ENCODE data around the gene ATP2A1. TPM values are rescaled to one million over a fixed set of nuclear protein-coding genes. Genes with fewer than 3 reads are reported as not detected.

ATP2A1 gene
- total and polyA plus RNA-seq, 2 of the 13 experiments (the other 11 are each of a cell fraction or from before 2014, with no cell fraction given): 3.2 to 12.5 TPM

DNA sequence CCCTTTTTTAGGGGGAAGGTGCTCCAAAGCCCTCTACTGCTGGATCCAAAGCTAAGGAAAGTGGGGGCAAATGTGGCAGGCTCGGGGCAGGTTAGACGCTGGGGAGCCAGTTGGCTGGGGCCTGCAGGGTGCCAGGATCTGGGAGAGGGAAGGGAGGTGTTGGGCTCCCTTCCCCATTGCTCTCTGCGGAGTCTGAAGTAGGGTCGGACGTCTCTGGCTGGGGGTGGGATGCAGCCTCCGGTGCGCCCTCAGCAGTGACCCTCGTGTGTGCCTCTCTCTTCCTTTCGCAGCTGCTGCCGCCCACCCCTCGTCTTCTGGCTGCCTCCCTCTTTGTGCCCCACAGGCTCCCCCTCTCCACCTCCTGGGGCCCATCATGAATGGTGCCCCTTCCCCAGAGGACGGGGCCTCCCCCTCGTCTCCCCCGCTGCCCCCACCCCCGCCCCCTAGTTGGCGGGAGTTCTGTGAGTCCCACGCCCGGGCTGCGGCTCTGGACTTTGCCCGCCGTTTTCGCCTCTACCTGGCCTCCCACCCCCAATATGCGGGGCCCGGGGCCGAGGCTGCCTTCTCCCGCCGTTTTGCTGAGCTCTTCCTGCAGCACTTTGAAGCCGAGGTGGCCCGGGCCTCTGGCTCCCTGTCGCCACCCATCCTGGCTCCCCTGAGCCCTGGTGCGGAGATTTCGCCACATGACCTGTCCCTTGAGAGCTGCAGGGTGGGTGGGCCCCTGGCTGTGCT, 12.4 kb upstream of the ATP2A1 start (continued):
- TF ChIP-seq, protein P1, sequence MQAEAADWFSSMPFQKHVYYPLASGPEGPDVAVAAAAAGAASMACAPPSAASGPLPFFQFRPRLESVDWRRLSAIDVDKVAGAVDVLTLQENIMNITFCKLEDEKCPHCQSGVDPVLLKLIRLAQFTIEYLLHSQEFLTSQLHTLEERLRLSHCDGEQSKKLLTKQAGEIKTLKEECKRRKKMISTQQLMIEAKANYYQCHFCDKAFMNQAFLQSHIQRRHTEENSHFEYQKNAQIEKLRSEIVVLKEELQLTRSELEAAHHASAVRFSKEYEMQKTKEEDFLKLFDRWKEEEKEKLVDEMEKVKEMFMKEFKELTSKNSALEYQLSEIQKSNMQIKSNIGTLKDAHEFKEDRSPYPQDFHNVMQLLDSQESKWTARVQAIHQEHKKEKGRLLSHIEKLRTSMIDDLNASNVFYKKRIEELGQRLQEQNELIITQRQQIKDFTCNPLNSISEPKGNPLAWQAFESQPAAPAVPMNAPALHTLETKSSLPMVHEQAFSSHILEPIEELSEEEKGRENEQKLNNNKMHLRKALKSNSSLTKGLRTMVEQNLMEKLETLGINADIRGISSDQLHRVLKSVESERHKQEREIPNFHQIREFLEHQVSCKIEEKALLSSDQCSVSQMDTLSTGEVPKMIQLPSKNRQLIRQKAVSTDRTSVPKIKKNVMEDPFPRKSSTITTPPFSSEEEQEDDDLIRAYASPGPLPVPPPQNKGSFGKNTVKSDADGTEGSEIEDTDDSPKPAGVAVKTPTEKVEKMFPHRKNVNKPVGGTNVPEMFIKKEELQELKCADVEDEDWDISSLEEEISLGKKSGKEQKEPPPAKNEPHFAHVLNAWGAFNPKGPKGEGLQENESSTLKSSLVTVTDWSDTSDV (CRISPR knock-in tag; IDR thresholded peaks at IDR 0.05): no peak; the same call in 1 of the 2 replicates
- TF ChIP-seq AHR (CRISPR knock-in tag; IDR thresholded peaks at IDR 0.05) (0 out of 2 replicates have a peak, but pooled peaks have one; percentile 37), ZNF101 (CRISPR knock-in tag; IDR thresholded peaks at IDR 0.05; ENCODE audit: borderline replicate concordance, low read depth) (no peak), KMT2B (CRISPR knock-in tag; IDR thresholded peaks at IDR 0.05) (no peak; the same call in 1 of the 2 replicates), ZNF670 (CRISPR knock-in tag; IDR thresholded peaks at IDR 0.05; ENCODE audit: borderline replicate concordance) (peak; percentile 83; the same call in 1 of the 2 replicates), FIP1L1 (IDR thresholded peaks at IDR 0.05; ENCODE audit: borderline replicate concordance, insufficient read depth, low read depth, low read length) (no peak), KDM5B (CRISPR knock-in tag; IDR thresholded peaks at IDR 0.05; ENCODE audit: borderline replicate concordance) (no peak; the same call in 1 of the 2 replicates), FOXC1 (CRISPR knock-in tag; IDR thresholded peaks at IDR 0.05; ENCODE audit: borderline replicate concordance) (peak; percentile 39; the same call in 1 of the 2 replicates), TERF1 (CRISPR knock-in tag; IDR thresholded peaks at IDR 0.05) (no peak), CSRNP1 (CRISPR knock-in tag; IDR thresholded peaks at IDR 0.05) (no peak), ZSCAN30 (CRISPR knock-in tag; IDR thresholded peaks at IDR 0.05) (no peak), ZNF10 (CRISPR knock-in tag; IDR thresholded peaks at IDR 0.05; ENCODE audit: borderline replicate concordance, low read depth) (no peak), SETDB1 (CRISPR knock-in tag; IDR thresholded peaks at IDR 0.05; ENCODE audit: borderline replicate concordance) (no peak), THAP11 (CRISPR knock-in tag; IDR thresholded peaks at IDR 0.05) (no peak), ZNF737 (CRISPR knock-in tag; IDR thresholded peaks at IDR 0.05; ENCODE audit: borderline replicate concordance) (no peak), CCAR2 (optimal IDR thresholded peaks at IDR 0.05; ENCODE audit: low read depth, low read length) (no peak), PRDM4 (CRISPR knock-in tag; IDR thresholded peaks at IDR 0.05; ENCODE audit: borderline replicate concordance) (no peak), ZNF326 (CRISPR knock-in tag; IDR thresholded peaks at IDR 0.05; ENCODE audit: borderline replicate concordance) (no peak)
- TF ChIP-seq, protein P2, sequence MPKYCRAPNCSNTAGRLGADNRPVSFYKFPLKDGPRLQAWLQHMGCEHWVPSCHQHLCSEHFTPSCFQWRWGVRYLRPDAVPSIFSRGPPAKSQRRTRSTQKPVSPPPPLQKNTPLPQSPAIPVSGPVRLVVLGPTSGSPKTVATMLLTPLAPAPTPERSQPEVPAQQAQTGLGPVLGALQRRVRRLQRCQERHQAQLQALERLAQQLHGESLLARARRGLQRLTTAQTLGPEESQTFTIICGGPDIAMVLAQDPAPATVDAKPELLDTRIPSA (CRISPR knock-in tag; IDR thresholded peaks at IDR 0.05; ENCODE audit: borderline replicate concordance): peak; percentile 78; the same call in 1 of the 2 replicates

Measured in HepG2 (cell line).